Activated T-helper 2 cell treated with anti-CD3 and anti-CD28 coated beads, Interferon-gamma antibody, Interleukin-2, Interleukin-4, amounts not matched to agents 10 μg/mL and 5 μg/mL and 100 μg/mL, durations not matched to agents 14 hours and 24 hours and 36 hours (primary cell): Measurements from ENCODE around the gene CLIP1. TPM values are rescaled to one million over a fixed set of nuclear protein-coding genes. Genes with fewer than 3 reads are reported as not detected.

Experiments
- DNase-seq: peaks from one replicate; pipeline ENCODE4 v3.0.0; 2021; ENCODE audit warnings: low spot score
- H3K27ac Mint-ChIP-seq: one replicate; pipeline ENCODE4 v1.8.0; 2021; ENCODE audit warnings: mixed read lengths
- H3K27me3 Mint-ChIP-seq: one replicate; pipeline ENCODE4 v1.8.0; 2021; ENCODE audit warnings: low read depth, mixed read lengths
- H3K36me3 Mint-ChIP-seq: one replicate; pipeline ENCODE4 v1.8.0; 2021; ENCODE audit warnings: low read depth, mixed read lengths
- H3K4me1 Mint-ChIP-seq: one replicate; pipeline ENCODE4 v1.8.0; 2021; ENCODE audit warnings: low read depth, mixed read lengths
- H3K4me3 Mint-ChIP-seq: one replicate; pipeline ENCODE4 v1.8.0; 2021; ENCODE audit warnings: low read depth, mild to moderate bottlenecking, moderate library complexity, mixed read lengths
- H3K9me3 Mint-ChIP-seq: one replicate; pipeline ENCODE4 v1.8.0; 2021; ENCODE audit warnings: mixed read lengths
- intact Hi-C: fragments of 100-400 bp; cut with micrococcal nuclease; formaldehyde crosslinking; loops from one replicate; pipeline ENCODE4 v1.15.1; 2023
- total RNA-seq: library from RNA; stranded (reverse); gene quantifications from 2 replicates; pipeline ENCODE4 v1.2.3, GENCODE V29; 2022

Gene CLIP1
- total RNA-seq, 1 donor from 2014 or later = 59.9 TPM

DNA sequence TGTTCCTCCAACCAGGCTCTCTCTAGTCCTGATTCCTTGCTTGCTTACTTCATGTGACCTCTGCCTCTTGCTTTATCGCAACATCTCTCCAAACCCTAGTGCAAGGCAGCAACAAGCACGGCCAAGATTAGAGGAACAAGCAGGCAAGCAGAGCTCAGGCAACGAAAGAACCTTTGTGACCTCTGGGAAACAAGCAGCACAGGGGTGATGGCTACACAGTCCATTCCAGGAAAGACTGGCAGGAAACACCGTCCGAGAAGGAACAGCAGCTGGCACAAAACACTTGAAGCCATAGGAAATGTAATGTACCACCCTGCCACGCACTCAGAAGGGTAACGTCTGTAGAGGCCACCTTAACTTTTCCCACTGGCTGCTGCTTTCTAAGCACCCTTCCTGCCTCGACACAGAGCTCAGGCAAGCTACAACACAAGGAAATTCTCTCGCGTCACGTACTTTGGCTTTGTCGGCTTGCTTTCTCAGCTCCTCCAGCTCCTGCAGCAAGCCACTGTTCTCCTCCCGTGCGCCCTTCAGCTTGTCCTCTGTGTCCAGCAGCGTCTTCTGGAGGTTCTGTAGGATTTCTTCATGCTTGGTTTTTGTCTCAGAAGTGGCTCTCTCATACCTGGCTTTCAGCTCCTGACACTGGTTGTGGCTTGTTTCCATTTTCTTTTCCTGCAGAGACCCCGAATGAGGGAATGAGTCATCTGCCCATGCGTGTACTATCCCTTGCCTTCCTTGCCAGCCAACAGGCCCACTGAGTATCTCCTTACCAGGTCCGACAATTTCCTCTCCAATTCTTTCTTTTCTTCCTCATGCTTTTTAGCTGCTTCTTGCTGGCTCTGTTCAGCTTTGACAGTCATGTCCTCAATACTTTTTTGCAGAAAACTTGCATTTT is 94.7 kb downstream of the CLIP1 start:
- Mint-ChIP-seq H3K9me3 (no peaks in the 10 kb centered on the region), H3K27me3 (no peaks in the 10 kb centered on the region), H3K4me1 (peaks cover 17% of the 10 kb centered on the region), H3K27ac (peak overlapping the region; percentile 66), H3K4me3 (no peak overlapping the region), H3K36me3 (peaks cover 34% of the 10 kb centered on the region)
- no peak for DNase-seq
- intact Hi-C loops = no loop called here

DNA sequence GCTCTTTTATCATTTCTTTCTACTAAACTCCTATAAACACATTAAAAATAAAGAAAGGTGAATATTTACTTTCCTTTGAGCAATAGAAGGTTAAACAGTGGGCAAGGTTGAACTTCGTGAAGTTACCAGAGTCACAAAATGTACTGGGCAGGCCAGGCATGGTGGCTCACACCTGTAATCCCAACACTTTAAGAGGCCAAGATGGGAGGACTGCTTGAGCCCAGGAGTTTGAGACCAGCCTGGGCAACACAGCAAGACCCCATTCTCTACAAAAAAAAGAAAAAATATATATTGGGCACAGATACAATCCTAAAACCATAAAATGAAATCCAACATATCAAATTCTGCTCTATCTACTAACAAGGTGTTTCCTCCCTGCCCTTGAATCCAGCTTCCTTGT is 95.5 kb downstream of the CLIP1 start:
- H3K27ac Mint-ChIP-seq = peak overlapping the region; percentile 66
- no peak overlapping the region for H3K4me3 Mint-ChIP-seq
- intact Hi-C loops = no loop called here
- peaks cover 37% of the 10 kb centered on the region for H3K36me3 Mint-ChIP-seq
- H3K4me1 Mint-ChIP-seq = peaks cover 17% of the 10 kb centered on the region
- DNase-seq = no peak
- no peaks in the 10 kb centered on the region for H3K27me3 Mint-ChIP-seq
- no peaks in the 10 kb centered on the region for H3K9me3 Mint-ChIP-seq

DNA sequence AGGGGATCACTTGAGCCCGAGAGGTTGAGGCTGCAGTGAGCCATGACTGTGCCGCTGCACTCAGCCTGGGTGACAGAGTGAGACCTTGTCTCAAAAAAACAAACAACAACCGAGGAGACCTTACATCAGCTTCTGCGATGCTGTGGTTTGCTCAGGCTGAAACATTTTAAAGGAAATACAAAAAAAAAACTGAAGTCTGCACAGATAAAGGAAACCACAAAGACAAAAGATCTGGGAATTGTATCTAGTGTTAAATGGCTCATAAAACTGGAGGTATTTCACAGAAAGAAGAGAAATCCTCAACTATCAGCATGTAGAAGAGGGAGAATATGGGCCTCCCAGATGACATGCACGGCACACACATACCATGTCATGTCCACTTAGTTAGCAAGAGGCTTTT is 95.9 kb downstream of the CLIP1 start:
- H3K4me3 Mint-ChIP-seq = no peak overlapping the region
- DNase-seq = no peak

DNA sequence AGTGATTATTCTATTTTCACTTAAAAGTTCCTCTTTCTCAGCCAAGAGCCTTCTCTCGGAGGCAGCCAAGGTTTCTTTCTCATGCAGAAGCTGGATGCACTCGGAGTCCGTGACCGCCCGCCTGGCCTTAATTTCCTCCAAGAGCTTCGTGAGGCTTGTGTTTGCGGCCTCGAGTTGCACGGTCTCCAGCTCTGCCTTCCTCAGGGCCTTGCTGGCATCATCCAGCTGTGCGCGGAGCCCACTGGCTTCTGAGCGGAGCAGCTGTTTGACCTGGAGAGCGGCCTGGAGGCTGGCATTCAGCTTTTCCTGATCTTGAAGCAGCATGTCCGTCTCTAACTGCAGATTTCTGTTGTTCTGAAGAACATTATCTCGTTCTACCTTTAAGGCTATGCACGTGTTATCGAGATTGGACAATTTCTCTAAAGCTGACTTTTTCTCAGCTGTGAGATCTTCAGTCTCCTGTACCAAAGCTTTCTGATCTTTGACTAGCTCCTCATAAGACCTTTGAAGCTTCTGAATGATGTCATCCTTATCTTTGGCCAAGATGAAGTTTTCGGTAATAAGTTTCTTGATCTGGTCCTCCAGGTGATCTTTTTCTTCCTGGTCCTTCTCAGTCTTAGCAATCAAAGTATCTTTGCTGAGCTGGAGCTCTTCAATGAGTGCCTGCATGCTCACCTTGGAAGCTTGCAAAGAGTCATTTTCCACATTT is 99.0 kb downstream of the CLIP1 start:
- Mint-ChIP-seq H3K4me3 (no peak overlapping the region), H3K9me3 (no peaks in the 10 kb centered on the region), H3K4me1 (peaks cover 17% of the 10 kb centered on the region), H3K27ac (no peak overlapping the region), H3K36me3 (peaks cover 41% of the 10 kb centered on the region), H3K27me3 (no peaks in the 10 kb centered on the region)
- intact Hi-C loops = no loop called here
- DNase-seq = no peak

More for the DNA sequence above, 95.9 kb downstream of the CLIP1 start:
- no peaks in the 10 kb centered on the region for H3K27me3 Mint-ChIP-seq
- H3K36me3 Mint-ChIP-seq = peaks cover 37% of the 10 kb centered on the region
- H3K9me3 Mint-ChIP-seq = no peaks in the 10 kb centered on the region
- H3K27ac Mint-ChIP-seq = no peak overlapping the region
- H3K4me1 Mint-ChIP-seq = peaks cover 17% of the 10 kb centered on the region
- intact Hi-C loops = no loop called here

DNA sequence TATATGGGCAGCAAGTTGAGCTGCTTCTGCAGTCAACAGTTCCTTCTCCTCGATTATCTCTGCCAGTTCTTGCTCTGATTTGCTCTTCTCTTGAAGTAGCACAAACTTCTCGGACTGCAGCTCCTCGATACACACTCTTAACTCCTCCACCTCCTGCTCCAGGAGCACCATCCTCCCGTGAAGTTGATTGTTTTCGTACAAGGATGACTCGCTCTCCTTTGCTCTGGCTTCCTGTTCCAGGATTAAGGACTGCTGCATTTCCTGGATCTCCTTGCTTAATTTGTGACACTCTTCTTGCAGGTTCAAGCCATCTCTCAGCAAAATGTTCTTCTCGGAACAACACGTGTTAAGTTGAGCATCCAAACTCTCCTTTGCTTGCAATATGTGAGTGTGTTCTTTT is 100.0 kb downstream of the CLIP1 start:
- intact Hi-C loops = no loop called here
- peaks cover 38% of the 10 kb centered on the region for H3K36me3 Mint-ChIP-seq
- no peaks in the 10 kb centered on the region for H3K9me3 Mint-ChIP-seq
- peaks cover 11% of the 10 kb centered on the region for H3K4me1 Mint-ChIP-seq
- no peaks in the 10 kb centered on the region for H3K27me3 Mint-ChIP-seq
- H3K4me3 Mint-ChIP-seq = no peak overlapping the region
- DNase-seq = no peak
- H3K27ac Mint-ChIP-seq = no peak overlapping the region

DNA sequence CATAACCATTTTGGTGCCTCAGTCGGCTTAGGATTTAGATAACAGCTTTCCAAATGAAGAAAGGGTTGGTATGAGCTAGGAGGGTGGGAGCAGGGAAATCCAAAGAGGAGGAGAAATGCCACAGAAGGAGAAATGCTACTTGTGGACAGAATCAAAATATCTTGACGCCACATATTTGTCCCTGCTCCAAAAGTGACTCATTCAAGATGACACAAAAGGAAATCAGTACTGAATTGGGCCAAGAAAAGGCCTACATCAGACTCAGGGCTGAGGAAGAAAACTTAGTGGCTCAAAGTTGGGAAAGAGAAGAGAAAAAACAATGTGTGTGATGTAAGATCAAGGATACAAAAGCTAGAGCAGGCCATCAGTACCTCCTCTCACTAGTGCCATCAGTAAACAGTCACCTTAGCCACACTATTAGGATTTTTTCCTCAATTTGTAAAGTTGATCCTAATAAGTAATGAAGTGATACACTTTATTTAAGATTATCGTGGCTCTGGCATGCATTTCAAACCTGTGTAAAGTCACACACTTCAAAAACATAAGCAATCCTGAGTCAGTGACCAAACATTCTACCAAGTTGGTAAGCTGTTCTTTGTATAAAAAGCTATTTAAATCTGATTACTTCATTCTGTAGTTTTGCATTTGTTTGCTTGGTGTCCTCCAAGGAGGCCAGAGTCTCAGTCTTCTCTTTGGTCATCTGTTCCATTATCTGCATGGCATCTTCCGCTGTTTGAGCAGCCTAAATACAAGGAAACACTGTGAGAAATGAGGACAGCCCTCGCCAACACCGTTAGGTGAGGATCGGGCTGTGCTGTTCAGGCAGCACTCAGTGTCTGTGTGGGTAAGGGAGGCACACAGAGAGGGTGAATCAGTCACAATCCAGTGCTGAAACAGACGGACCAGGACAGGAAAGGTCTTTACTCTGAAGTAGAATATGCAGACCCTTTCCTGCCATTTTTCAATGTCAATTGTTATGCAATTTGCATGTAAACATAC is 103.6 kb downstream of the CLIP1 start:
- intact Hi-C loops = no loop called here
- H3K27me3 Mint-ChIP-seq = no peaks in the 10 kb centered on the region
- peaks cover 4% of the 10 kb centered on the region for H3K4me1 Mint-ChIP-seq
- no peaks in the 10 kb centered on the region for H3K9me3 Mint-ChIP-seq
- H3K4me3 Mint-ChIP-seq = no peak overlapping the region
- peaks cover 44% of the 10 kb centered on the region for H3K36me3 Mint-ChIP-seq
- no peak overlapping the region for H3K27ac Mint-ChIP-seq
- DNase-seq = no peak

DNA sequence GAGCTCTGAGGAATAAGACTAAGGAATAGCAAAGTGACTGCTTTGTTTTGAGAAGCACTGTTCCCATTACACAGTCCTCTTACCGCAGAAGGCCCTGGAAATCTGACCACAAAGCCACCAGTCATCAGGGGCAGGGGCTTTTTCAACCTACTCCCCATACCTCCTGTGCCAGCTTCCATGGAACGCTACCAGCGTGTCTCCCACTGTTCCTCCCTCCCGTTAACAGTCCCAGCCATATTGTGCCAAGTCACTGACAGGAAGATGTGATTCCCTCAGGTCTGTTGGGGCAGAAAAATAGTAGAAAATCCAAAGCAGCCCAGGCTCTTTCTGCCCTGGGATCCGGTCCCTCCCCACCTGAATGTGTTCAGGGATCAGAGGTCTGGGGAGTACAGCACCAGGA is 109.5 kb downstream of the CLIP1 start:
- no peak overlapping the region for H3K4me3 Mint-ChIP-seq
- H3K4me1 Mint-ChIP-seq = peaks cover 4% of the 10 kb centered on the region
- no peak overlapping the region for H3K27ac Mint-ChIP-seq
- no peak for DNase-seq
- intact Hi-C loops = no loop called here
- no peaks in the 10 kb centered on the region for H3K27me3 Mint-ChIP-seq
- no peaks in the 10 kb centered on the region for H3K9me3 Mint-ChIP-seq
- peaks cover 41% of the 10 kb centered on the region for H3K36me3 Mint-ChIP-seq

DNA sequence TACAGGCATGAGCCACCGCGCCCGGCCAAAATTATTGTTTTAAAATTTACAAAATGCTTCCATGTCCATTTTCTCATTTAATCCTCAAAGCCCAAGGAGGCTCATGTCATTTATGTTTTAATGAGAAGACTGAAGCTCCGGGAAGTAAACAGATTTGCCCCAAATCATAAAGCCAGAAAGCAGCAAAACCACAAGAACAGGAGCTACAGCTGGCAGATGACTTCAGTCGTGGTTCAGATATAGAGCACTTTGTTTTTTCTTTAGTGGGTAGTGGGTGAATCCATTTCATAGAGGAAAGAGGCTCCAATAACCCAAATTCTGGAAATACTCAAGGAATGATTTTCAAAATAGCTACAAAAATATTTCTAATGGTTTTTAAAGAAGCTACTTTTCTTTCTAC is 110.8 kb downstream of the CLIP1 start:
- H3K27ac Mint-ChIP-seq = no peak overlapping the region
- peaks cover under 1% of the 10 kb centered on the region for H3K4me1 Mint-ChIP-seq
- no peak for DNase-seq
- intact Hi-C loops = no loop called here
- H3K9me3 Mint-ChIP-seq = no peaks in the 10 kb centered on the region
- no peak overlapping the region for H3K4me3 Mint-ChIP-seq
- H3K27me3 Mint-ChIP-seq = no peaks in the 10 kb centered on the region
- peaks cover 35% of the 10 kb centered on the region for H3K36me3 Mint-ChIP-seq

DNA sequence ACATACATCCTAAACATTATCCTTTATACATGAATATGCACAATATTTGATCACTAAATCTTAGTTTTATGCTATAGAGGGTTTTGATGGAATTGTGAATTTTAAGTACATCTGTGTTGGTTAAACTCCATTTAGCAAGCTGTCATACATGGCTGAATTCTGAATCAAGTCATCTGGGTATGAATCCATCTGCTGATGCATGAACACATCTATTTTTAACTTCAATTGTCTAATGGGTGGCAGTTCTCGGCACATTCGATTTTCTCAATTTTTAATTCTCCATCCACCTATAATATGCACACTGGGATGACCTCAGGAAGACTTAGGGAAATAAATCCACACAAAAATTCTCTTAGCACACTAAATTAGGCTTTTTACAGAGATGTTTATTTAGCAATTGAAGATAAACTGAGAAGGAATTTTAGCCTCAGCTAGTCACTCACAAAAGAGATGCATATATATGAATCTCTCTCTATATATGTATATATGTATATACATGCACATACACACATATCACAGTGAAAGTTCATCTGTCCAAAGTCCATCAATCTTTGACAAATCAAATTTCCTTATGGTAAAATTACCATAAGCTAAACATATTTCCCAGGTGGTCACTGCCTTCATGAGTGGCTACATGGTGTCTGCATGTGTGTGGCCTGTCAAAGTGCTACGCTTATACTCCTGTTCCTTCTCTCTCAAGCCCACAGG is 111.7 kb downstream of the CLIP1 start:
- H3K9me3 Mint-ChIP-seq = no peaks in the 10 kb centered on the region
- H3K27ac Mint-ChIP-seq = no peak overlapping the region
- no peak for DNase-seq
- no peaks in the 10 kb centered on the region for H3K27me3 Mint-ChIP-seq
- intact Hi-C loops = no loop called here
- H3K4me1 Mint-ChIP-seq = no peaks in the 10 kb centered on the region
- H3K36me3 Mint-ChIP-seq = peaks cover 40% of the 10 kb centered on the region
- no peak overlapping the region for H3K4me3 Mint-ChIP-seq

DNA sequence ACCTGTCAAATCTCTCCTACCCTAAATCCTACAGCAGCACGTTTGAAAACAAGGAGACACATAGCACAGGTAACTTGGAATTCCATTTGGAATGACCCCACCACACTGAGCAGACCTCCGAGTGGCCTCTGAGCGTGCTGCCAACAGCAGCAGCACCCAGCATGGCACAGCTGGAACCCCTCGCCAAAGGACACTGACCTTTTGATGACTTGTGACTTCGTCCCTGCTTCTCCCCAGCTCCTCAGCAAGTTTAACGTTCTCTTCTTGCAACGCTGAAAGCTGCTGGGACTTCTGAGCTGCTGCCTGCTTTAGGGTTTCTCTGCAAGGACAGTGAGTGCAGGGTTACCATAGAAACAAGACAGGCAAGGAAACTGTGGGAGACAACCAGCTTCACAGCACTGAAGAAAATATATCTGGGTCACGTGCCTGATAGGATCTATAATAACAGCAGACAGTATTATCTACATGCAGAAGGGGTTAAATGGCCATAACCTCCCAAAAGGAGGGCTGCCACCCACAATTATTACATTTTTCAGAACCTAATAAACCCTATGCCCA is 112.8 kb downstream of the CLIP1 start:
- H3K27ac Mint-ChIP-seq = no peak overlapping the region
- intact Hi-C loops = no loop called here
- no peak overlapping the region for H3K4me3 Mint-ChIP-seq
- H3K36me3 Mint-ChIP-seq = peaks cover 32% of the 10 kb centered on the region
- DNase-seq = no peak
- H3K4me1 Mint-ChIP-seq = no peaks in the 10 kb centered on the region
- no peaks in the 10 kb centered on the region for H3K9me3 Mint-ChIP-seq
- no peaks in the 10 kb centered on the region for H3K27me3 Mint-ChIP-seq

DNA sequence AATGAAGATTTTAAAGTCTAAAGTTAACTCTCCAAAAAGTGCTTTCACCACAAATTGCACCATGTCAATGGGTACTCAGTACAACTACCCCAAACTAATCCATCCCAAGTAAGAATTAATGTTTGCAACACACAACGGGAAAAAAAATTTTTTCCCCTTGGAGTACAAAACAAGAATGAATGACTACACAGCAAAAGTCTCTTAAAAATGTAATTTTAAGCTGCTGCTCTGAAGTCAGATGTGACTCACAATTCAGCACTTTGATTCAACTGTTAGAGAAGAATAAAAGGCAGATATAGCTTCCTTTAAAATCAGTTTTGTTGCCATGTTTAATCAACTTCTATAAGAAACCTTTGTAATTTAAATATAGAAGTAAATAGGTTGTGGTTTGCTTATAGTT is 113.7 kb downstream of the CLIP1 start:
- intact Hi-C loops = no loop called here
- H3K27me3 Mint-ChIP-seq = no peaks in the 10 kb centered on the region
- H3K9me3 Mint-ChIP-seq = no peaks in the 10 kb centered on the region
- H3K27ac Mint-ChIP-seq = no peak overlapping the region
- no peak for DNase-seq
- no peak overlapping the region for H3K4me3 Mint-ChIP-seq
- H3K36me3 Mint-ChIP-seq = peaks cover 27% of the 10 kb centered on the region
- H3K4me1 Mint-ChIP-seq = no peaks in the 10 kb centered on the region

DNA sequence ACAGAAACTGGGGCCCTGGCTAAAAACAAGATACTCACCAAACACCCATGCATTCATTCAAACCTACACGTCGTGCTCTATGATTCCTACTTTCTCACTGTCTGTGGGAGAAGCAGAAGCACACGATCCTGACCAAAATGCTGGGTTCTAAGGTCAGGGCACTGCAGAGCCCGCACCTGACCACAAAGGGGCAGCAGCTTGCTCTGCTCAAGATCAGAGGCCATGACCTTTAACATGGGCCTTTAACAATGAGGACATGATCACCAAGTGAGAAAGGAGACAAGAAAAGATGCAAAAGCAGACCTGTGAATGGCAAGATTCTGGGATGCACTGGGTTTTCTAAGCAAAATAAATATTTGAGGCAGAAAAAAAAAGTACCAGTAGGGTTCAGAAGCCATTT is 116.1 kb downstream of the CLIP1 start:
- Mint-ChIP-seq H3K4me3 (no peak overlapping the region), H3K36me3 (peaks cover 27% of the 10 kb centered on the region), H3K9me3 (no peaks in the 10 kb centered on the region), H3K4me1 (no peaks in the 10 kb centered on the region), H3K27ac (no peak overlapping the region), H3K27me3 (no peaks in the 10 kb centered on the region)
- no peak for DNase-seq
- intact Hi-C loops = no loop called here
